NCI-H226 (cell line): ENCODE data around the gene RGS21.

Experiments
- DNase-seq: peaks from one replicate; pipeline ENCODE4 v3.0.0-alpha.2; 2015

RGS21 gene

DNA sequence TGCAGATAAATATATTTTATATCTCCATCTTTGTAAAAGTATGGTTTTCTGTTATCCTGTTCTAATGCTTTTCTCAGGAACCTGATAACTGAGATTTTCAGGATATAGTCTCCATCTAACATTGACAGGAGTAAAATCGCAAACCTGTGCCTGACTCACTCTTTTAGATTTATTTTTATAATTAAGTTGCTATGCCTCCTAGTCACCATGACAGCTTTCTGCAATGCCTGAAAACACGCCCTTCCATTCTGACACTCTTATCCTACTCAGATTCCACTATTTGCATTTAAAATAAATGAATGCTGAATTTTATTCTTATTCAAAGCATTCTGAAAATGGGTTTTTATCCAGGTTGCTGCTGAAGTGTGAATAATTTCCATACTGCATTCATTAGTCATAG, 62.8 kb downstream of the RGS21 start:
- DNase-seq, result no peak

DNA sequence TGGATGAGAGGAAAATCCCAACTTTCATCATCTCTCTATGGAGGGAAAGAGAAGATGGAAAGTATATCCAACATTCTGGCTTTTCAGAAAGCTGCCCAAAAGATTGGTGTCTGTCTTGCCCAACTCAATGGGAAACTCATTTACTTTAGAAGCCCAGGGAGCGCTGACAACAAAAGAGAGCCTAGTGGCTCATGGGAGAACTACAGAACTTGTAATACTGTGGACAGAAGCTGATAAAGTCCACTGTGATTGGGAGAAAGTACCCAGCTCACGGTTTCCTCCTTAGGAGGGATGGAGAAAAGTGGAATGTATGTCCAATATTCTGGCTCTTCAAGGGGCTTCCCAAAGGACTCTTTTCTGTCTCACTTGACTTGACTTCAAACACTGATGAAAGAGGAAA, 66.0 kb downstream of the RGS21 start:
- no peak for DNase-seq

DNA sequence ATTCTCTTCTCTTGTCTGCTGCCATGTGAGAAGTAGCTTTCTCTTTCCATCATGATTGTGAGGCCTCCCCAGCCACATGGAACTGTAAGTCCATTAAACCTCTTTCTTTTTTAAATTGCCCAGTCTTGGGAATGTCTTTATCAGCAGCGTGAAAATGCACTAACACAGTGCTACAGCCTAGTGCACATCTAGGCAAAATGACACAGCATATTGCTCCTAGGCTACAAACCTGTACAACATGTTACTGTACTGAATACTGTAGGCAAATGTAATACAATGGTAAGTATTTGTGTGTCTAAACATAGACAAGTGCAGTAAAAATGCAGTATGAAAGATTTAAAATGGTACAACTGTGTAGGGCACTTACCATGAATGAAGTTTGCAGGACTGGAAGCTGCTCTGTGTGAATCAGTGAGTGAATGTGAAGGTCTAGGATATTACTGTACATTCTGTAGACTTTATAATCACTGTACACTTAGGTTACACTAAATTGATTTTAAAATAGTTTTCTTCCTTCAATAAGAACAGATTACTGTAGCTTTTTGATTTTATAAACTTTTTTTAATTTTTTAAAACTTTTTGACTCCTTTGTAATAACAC, 69.4 kb downstream of the RGS21 start:
- no peak for DNase-seq

DNA sequence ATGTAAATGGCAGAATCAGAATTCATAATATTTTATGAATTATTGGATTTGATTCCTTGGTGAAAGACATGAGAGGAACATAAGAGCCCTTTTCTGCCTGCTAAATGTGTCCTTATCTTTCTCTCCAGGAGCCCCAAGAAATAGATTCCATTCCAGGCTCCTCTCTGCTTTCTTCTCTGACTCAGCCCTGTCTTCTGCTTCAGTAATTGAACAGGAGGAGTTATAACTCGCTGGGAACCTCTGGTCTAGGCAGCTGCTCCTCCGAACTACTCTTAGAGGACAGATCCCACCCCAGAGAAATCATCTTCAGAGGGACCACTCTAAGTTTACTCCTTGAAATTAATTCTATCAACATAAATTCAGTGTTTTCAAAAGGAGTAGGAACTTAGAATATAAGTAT, 78.4 kb downstream of the RGS21 start:
- no peak for DNase-seq

DNA sequence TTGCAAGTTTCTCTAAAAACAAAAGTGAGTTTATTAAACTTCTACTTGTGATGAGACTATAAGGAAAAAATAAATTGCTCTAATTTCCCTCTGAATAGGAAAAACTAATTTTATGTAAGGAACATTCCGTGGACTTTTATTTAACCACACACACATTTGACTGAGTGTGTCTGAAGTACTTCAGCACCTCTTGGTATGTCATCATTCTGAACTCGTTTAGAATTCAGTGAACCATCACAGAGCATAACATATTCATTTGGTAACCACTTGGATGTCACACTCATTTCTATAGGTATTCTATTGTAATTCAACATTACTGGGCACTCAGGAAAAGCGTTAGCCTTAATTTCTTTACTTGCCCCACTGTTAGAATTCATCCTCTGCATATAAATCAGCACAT, 79.1 kb downstream of the RGS21 start:
- no peak for DNase-seq

DNA sequence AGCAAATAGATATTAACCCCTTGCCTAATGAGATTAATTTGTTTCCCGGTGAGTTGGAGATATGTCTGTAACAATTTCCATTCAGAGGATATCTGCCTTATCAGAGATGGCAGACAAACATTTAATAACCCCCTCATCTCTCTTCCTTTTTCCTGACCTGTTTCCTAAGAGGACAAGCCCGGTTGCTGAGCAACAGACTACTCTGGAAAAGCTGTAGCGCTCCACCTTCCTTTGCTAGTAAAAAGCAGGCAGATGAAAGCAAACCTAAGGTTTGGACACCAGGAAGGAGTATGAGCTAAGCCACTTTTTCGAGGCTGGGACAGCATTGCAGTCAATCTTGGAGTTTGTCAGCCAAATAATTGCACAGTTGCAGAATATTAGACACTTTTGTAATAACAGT, 82.4 kb downstream of the RGS21 start:
- no peak for DNase-seq

DNA sequence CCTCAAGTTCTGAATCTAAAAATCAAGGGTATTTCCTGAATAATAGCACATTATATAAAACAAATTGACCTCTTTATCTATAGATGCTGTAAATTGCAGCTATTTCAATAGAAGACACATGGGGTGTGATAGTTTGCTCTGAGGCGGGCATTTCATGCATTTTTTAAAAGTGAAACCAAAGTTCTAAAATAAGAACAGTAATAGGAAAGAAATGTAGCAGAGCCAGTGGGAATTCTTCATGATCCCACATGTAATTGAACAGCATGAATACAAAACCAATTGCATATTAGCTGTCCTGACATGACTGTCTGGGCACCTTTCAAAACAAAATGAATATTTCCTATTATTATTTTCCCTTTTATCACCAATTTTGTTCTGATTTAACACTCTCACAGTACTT, 85.0 kb downstream of the RGS21 start:
- DNase-seq, result no peak

DNA sequence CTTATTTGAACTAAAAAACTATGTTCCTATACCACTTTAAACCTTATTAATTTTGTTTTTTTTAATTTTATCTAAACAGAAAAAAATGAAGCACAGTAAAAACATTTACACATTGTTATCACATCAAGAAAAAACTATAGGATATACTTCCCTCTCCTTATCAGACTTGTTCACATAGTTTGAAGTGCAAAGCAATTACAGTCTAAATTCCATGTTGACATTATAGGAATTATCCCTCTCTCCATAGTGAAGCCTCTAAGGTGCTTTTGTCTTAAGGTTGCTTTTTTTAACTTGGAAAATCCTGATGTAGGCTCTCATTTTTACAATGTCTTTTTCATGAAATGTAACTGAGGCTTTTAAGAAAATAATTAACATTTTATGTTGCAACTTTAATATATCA, 85.8 kb downstream of the RGS21 start:
- no peak for DNase-seq

DNA sequence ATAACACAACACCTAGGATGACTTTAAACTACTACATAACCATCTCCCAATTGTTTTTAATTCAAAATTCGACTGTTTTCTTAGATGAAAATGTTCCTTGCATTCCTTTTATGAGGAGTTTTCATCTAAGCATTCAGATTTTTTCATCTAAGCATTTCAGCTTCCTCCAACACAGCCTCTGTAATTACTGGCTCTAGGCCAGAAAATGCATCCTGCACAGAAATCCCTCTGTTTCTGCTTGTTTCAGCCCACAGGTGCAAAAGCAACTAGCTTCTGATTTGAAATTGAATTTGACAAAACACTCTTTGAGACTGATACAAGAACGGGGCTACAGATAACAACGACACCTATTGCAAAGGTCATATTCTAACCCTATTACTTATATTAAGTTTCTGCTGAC, 90.4 kb downstream of the RGS21 start:
- no peak for DNase-seq
